NOMO-1 (cell line): ENCODE measurements around the gene ZNF783.
A peak's percentile ranks its signal among the peaks of the same experiment; 100 is the strongest.
"Not testable (repeated sequence)": the region's sequence is repeated elsewhere in the genome, so short reads cannot be mapped to it uniquely, and the experiment has no call there.

Experiments
- DNase-seq, 2 experiments: peaks; one replicate each; lab custom pipeline; 2025; ENCODE audit not compliant: unreplicated experiment in 2 of 2; lab: John Stamatoyannopoulos, UW

Gene ZNF783

GRCh38 chr7:149239345-149240143, 22.5 kb upstream of the ZNF783 start, which contains the start of gene ZNF212:
Gene ZNF212, plus strand, starts transcription at chr7:149239651. Its CDS starts 128 bp downstream, at chr7:149239779.
- DNase-seq: peak; percentile 67 to 78

- DNase-seq: no peak
Observed at GRCh38 chr7:149240637-149241036, 21.4 kb upstream of the ZNF783 start.

GRCh38 chr7:149241696-149242095, 20.3 kb upstream of the ZNF783 start:
- DNase-seq: no peak

- DNase-seq: no peak
Observed at GRCh38 chr7:149245244-149245643, 16.8 kb upstream of the ZNF783 start.

- DNase-seq: no peak
Observed at GRCh38 chr7:149245744-149246143, 16.3 kb upstream of the ZNF783 start.

GRCh38 chr7:149248777-149249176, 13.2 kb upstream of the ZNF783 start:
- no peak for DNase-seq

- not testable (repeated sequence) for DNase-seq
Observed at GRCh38 chr7:149250151-149250550, 11.8 kb upstream of the ZNF783 start.

GRCh38 chr7:149251518-149251917, 10.5 kb upstream of the ZNF783 start:
- DNase-seq: not testable (repeated sequence)

- no peak for DNase-seq
Observed at GRCh38 chr7:149252378-149252777, 9.6 kb upstream of the ZNF783 start.

GRCh38 chr7:149253665-149254064, 8.3 kb upstream of the ZNF783 start:
- no peak for DNase-seq

GRCh38 chr7:149254181-149254858, 7.7 kb upstream of the ZNF783 start:
- no peak for DNase-seq

- DNase-seq: no peak
Observed at GRCh38 chr7:149255174-149255573, 6.8 kb upstream of the ZNF783 start.

GRCh38 chr7:149256568-149256967, 5.4 kb upstream of the ZNF783 start:
- no peak for DNase-seq

- no peak for DNase-seq
Observed at GRCh38 chr7:149257146-149257545, 4.8 kb upstream of the ZNF783 start.

GRCh38 chr7:149261316-149261828, 624 bp upstream of the ZNF783 start:
- DNase-seq: no peak

- DNase-seq: no peak
Observed at GRCh38 chr7:149266451-149266850, 4.5 kb downstream of the ZNF783 start.

- DNase-seq: no peak
Observed at GRCh38 chr7:149267733-149268132, 5.7 kb downstream of the ZNF783 start.

- not testable (repeated sequence) for DNase-seq
Observed at GRCh38 chr7:149274424-149274823, 12.4 kb downstream of the ZNF783 start.

- no peak for DNase-seq
Observed at GRCh38 chr7:149277871-149278270, 15.9 kb downstream of the ZNF783 start.

- no peak for DNase-seq
Observed at GRCh38 chr7:149278396-149278795, 16.4 kb downstream of the ZNF783 start.

- no peak for DNase-seq
Observed at GRCh38 chr7:149279111-149279743, 17.2 kb downstream of the ZNF783 start.
